Measurements from ENCODE around the gene TESPA1. TPM values are rescaled to one million over a fixed set of nuclear protein-coding genes. Genes with fewer than 3 reads are reported as not detected.
"Not testable (repeated sequence)": the region's sequence is repeated elsewhere in the genome, so short reads cannot be mapped to it uniquely, and the experiment has no call there.

Gene TESPA1
- total and polyA plus RNA-seq, 12 donors: 0.14 to 1.4 (median 0.59) TPM

- H3K36me3 ChIP-seq: no peaks in the 10 kb centered on the region
- peak in 4 of 8 donors; percentile 41 to 92 (median 63) for ATAC-seq
- TF ChIP-seq, protein P1, sequence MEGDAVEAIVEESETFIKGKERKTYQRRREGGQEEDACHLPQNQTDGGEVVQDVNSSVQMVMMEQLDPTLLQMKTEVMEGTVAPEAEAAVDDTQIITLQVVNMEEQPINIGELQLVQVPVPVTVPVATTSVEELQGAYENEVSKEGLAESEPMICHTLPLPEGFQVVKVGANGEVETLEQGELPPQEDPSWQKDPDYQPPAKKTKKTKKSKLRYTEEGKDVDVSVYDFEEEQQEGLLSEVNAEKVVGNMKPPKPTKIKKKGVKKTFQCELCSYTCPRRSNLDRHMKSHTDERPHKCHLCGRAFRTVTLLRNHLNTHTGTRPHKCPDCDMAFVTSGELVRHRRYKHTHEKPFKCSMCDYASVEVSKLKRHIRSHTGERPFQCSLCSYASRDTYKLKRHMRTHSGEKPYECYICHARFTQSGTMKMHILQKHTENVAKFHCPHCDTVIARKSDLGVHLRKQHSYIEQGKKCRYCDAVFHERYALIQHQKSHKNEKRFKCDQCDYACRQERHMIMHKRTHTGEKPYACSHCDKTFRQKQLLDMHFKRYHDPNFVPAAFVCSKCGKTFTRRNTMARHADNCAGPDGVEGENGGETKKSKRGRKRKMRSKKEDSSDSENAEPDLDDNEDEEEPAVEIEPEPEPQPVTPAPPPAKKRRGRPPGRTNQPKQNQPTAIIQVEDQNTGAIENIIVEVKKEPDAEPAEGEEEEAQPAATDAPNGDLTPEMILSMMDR (IDR thresholded peaks at IDR 0.05): no peak
- DNase-seq: no peak
- no peak overlapping the region for H3K4me3 ChIP-seq
- peaks cover 0 to 8% (median 0%) of the 10 kb centered on the region in 11 donors for H3K9me3 ChIP-seq
- no peaks in the 10 kb centered on the region for H3K4me1 ChIP-seq
- H3K27ac ChIP-seq: peak overlapping the region in 4 of 10 donors; percentile 42 to 68 (median 50)
- H3K27me3 ChIP-seq: no peaks in the 10 kb centered on the region
- WGBS, 2 donors: 42 to 48% methylated on average over 2 of the region's 2 CpGs
- intact Hi-C loops (cut with DNase I): no loop called here
Measured at GRCh38 chr12:54949073-54949711, 35.4 kb downstream of the TESPA1 start.

GRCh38 chr12:54948171-54948570 lies 36.4 kb downstream of the TESPA1 start:
- TF ChIP-seq, protein P1 (IDR thresholded peaks at IDR 0.05): no peak
- H3K9me3 ChIP-seq: peaks cover 0 to 8% (median 0%) of the 10 kb centered on the region in 11 donors
- H3K27ac ChIP-seq: peak overlapping the region in 4 of 10 donors; percentile 42 to 68 (median 50)
- intact Hi-C loops (cut with DNase I): no loop called here
- no peak for DNase-seq
- H3K27me3 ChIP-seq: no peaks in the 10 kb centered on the region
- no peak for ATAC-seq
- WGBS, 2 donors: 69 to 79% methylated on average over 1 of the region's 1 CpG
- H3K4me1 ChIP-seq: no peaks in the 10 kb centered on the region
- H3K4me3 ChIP-seq: no peak overlapping the region
- no peaks in the 10 kb centered on the region for H3K36me3 ChIP-seq

DNA sequence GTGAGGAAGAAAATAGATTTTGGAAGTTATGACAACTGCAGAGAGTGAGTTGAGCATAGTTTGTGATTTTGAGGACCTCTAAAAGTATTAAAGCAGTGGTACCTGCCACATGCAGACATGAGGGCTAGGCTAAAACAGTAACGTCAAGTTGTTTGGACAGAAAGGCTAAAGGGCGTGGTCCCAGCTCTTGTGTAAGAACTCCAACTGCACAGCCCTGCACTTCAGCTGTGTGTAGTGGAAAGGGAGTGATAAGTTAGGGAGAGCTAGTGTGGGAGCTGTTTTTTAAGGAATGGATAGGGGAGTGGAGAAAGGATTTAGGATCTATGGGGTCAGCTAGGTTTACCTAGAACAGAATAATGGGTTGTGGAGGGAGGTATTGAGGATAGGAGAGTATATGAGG lies 39.5 kb downstream of the TESPA1 start:
- Histone ChIP-seq H3K36me3 (no peaks in the 10 kb centered on the region), H3K4me3 (no peak overlapping the region), H3K27ac (no peak overlapping the region), H3K9me3 (no peaks in the 10 kb centered on the region), H3K4me1 (peaks cover 0 to 15% (median 0%) of the 10 kb centered on the region in 9 donors), H3K27me3 (peaks cover 0 to under 1% (median 0%) of the 10 kb centered on the region in 7 donors)
- intact Hi-C loops (cut with DNase I): no loop called here
- ATAC-seq (no peak), DNase-seq (no peak)
- 78 to 86% methylated on average over 2 of the region's 2 CpGs for WGBS, 2 donors
- TF ChIP-seq, protein P1 (IDR thresholded peaks at IDR 0.05): no peak

DNA sequence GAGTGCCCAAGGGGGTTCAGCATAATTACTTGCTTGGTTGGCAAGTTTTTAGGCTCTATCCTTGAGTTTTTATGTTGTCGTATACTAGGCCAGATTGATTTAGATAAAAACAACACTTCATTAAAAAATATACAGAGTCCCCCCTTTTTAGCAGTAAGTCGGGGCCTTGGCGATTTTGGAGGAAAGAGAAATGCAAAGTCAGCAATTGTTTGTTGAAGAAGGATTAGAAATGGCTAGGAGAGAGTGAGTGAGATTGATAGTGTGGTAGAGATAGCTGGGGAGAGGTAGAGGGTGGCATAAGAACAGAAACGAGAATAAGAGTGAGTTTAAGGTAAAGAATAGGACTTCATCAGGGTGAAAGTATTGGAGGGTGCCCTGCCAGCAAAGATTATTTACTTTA lies 41.3 kb downstream of the TESPA1 start:
- H3K9me3 ChIP-seq; H3K36me3 ChIP-seq; H3K27me3 ChIP-seq; DNase-seq; ATAC-seq; H3K4me3 ChIP-seq; H3K27ac ChIP-seq; intact Hi-C loops (cut with DNase I): not testable (repeated sequence)
- WGBS, 2 donors: 80 to 82% methylated on average over 4 of the region's 4 CpGs
- H3K4me1 ChIP-seq: peaks cover 0 to 15% (median 0%) of the 10 kb centered on the region in 9 donors

DNA sequence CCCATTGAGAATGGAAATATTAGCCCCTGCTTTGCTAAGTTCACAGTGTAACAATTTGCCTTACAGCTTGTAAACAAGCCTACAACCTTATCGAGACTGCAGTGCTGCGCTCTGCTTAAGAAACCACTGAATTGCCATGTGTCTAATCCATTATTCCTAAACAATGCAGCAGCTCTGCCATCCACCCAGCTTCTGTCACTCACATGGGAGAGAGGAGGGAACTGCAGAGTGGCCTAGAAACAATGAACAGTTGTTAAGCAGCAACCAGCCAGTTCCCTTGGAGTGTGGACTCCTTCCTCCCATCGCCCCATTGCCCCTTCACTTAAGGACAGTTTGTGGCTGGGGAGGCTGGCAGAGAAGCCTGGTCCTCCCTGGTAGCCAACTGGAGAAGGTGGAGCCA lies 42.9 kb downstream of the TESPA1 start:
- Histone ChIP-seq H3K4me1 (peaks cover 0 to 15% (median 0%) of the 10 kb centered on the region in 9 donors), H3K4me3 (no peak overlapping the region), H3K27ac (no peak overlapping the region), H3K36me3 (no peaks in the 10 kb centered on the region), H3K9me3 (no peaks in the 10 kb centered on the region), H3K27me3 (peaks cover 0 to 4% (median 0%) of the 10 kb centered on the region in 7 donors)
- intact Hi-C loops (cut with DNase I): no loop called here
- DNase-seq (no peak), ATAC-seq (peak in 2 of 8 donors; percentile 42 to 51)
- WGBS, 2 donors: 58 to 68% methylated on average over 3 of the region's 3 CpGs
- TF ChIP-seq, protein P1 (IDR thresholded peaks at IDR 0.05): no peak

Measured in heart right ventricle (tissue), 16 donors.